RPMI8226 (cell line): ENCODE measurements around the gene ADNP.

ENCODE experiments used
- DNase-seq: peaks from one replicate; pipeline ENCODE4 v3.0.0-alpha.2; 2015

Gene ADNP

GRCh38 chr20:50932016-50932485 lies 814 bp upstream of the ADNP start:
- DNase-seq: no peak

GRCh38 chr20:50930976-50931305 lies 296 bp downstream of the ADNP start:
- no peak for DNase-seq

GRCh38 chr20:50930139-50930975 lies 880 bp downstream of the ADNP start:
- peak; percentile 29 for DNase-seq

- DNase-seq: peak; percentile 96
These were observed 1.7 kb downstream of the ADNP start for GRCh38 chr20:50929299-50930138.

GRCh38 chr20:50928469-50928868 lies 2.8 kb downstream of the ADNP start:
- DNase-seq: no peak

- no peak for DNase-seq
These were observed 4.7 kb downstream of the ADNP start for GRCh38 chr20:50926530-50926929.

GRCh38 chr20:50924261-50924920 lies 6.8 kb downstream of the ADNP start:
- no peak for DNase-seq

GRCh38 chr20:50921803-50922501 lies 9.3 kb downstream of the ADNP start:
- no peak for DNase-seq

- DNase-seq: no peak
These were observed 10.2 kb downstream of the ADNP start for GRCh38 chr20:50920997-50921396.

- peak; percentile 48 for DNase-seq
These were observed 11.7 kb downstream of the ADNP start for GRCh38 chr20:50919567-50919966.

GRCh38 chr20:50918403-50918802 lies 12.8 kb downstream of the ADNP start:
- no peak for DNase-seq

GRCh38 chr20:50916934-50917333 lies 14.3 kb downstream of the ADNP start:
- DNase-seq: no peak

- no peak for DNase-seq
These were observed 15.0 kb downstream of the ADNP start for GRCh38 chr20:50916257-50916656.

- no peak for DNase-seq
These were observed 15.8 kb downstream of the ADNP start for GRCh38 chr20:50915424-50915823.

GRCh38 chr20:50913690-50914375 lies 17.4 kb downstream of the ADNP start:
- no peak for DNase-seq

- no peak for DNase-seq
These were observed 19.5 kb downstream of the ADNP start for GRCh38 chr20:50911716-50912115.

- DNase-seq: no peak
These were observed 20.2 kb downstream of the ADNP start for GRCh38 chr20:50911030-50911429.

- no peak for DNase-seq
These were observed 21.8 kb downstream of the ADNP start for GRCh38 chr20:50909413-50909812.

- no peak for DNase-seq
These were observed 27.1 kb downstream of the ADNP start for GRCh38 chr20:50904067-50904570.

GRCh38 chr20:50903353-50904051 lies 27.7 kb downstream of the ADNP start:
- no peak for DNase-seq

GRCh38 chr20:50901301-50901700 lies 29.9 kb downstream of the ADNP start:
- DNase-seq: no peak
